Stimulated activated CD8-positive, alpha-beta memory T cell treated with anti-CD3 and anti-CD28 coated beads, Interleukin-7, amount 100 ng/mL, for 24 hours (primary cell): ENCODE data around the gene SARNP.
A peak's percentile ranks its signal among the peaks of the same experiment; 100 is the strongest.
"Not testable (repeated sequence)": the region's sequence is repeated elsewhere in the genome, so short reads cannot be mapped to it uniquely, and the experiment has no call there.

Experiments
- DNase-seq: peaks from one replicate; pipeline ENCODE4 v3.0.0-alpha.2; 2020; ENCODE audit warnings: low read depth

SARNP gene

DNA sequence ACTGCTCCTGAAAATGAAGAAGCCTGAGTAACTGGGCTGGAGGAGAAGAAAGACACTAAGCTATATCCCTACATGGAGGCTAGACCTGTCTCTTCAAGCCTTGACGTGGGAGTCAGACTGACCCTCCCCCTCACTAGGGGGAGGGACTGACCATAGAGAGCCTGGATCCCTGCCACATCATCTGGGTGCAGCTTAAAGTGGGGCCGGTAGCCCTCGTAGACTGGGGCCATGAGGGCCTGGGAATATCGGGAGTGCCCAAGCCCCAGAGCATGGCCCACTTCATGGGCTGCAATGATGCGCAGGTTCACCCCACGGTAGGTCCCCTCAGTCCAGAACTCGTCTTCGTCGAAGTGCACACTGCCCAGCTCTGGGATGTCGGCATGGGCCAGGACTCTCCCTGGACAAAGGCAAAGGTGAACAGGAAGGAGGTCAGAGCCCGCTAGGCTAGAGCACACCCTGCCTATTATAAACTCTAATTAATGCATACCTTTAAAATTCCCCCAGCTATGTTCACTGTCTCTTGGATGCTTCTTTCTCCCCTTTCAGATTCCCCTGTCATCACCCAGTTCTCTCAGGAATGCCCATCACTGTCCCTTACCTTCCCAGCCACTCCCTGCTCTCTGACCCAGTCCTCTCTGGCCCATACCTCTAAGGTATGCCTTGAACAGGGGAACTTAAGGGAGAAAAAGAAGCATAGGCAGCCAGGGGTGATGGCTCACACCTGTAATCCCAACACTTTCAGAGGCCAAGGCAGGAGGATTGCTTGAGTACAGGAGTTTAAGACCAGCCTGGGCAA is 22.0 kb upstream of the SARNP start:
- no peak for DNase-seq

GRCh38 chr12:55838361-55838760 is 20.8 kb upstream of the SARNP start:
- DNase-seq: no peak

DNA sequence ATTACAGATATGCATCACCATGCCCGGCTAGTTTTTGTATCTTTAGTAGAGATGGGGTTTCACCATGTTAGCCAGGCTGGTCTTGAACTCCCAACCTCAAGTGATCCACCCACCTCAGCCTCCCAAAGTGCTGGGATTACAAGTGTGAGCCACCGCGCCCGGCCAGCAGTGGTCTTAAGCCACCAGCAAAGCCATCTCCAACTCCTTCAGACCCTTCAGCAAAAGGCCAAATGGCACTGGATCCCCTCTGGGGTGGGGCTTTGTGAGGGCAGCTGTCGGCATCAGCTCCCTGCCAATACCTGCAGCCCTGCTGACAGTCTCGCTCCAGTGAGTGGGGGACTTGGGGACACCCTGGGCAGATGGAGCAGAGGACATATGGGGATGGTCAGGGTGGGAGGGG is 16.9 kb upstream of the SARNP start:
- not testable (repeated sequence) for DNase-seq

- DNase-seq: no peak
Observed at GRCh38 chr12:55833056-55833455, 15.5 kb upstream of the SARNP start.

GRCh38 chr12:55831447-55831815 is 13.9 kb upstream of the SARNP start:
- no peak for DNase-seq

- DNase-seq: peak; percentile 31
Observed at GRCh38 chr12:55830601-55831446, 13.3 kb upstream of the SARNP start.

GRCh38 chr12:55829967-55830600 is 12.6 kb upstream of the SARNP start:
- DNase-seq: no peak

GRCh38 chr12:55828357-55828756 is 10.8 kb upstream of the SARNP start:
- DNase-seq: no peak

DNA sequence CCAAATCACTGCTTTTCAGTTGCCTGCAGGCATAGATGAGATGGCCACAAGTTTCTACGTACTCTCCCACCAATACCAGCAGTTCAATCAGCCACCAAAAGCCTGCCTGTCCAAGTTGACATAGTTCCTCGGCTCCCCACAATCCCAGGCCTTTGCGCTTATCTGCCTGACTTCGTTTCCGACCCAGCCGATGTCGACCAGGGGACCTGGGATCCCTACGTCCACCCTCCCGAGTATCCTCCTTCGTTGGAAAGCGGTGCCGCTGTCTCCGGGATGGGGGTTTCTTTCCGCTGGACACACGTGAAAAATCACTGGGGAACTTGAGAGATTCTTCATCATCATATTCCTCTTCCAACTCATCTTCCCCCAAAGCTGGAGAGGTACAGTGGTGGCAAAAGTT is 10.3 kb upstream of the SARNP start:
- no peak for DNase-seq

GRCh38 chr12:55824726-55825125 is 7.2 kb upstream of the SARNP start:
- no peak for DNase-seq

GRCh38 chr12:55823419-55823818 is 5.9 kb upstream of the SARNP start:
- no peak for DNase-seq

DNA sequence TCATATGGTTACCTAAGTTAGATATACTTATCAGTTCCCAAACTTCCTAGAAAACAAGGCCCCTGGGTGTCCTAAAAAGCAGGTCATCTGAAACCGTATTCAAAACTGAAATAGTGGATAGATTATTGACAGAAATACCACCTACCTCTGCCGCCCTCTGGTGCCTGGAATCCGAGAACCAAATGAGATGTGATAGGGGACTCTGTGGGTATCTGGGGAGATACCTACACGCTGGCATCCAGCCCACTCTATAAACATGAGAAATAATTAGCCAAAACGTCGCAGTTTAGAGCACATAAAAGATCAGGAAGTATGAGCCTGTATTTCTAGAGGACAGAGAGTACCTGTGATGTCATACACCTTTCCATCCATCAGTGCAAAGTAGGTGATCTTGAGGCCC is 4.7 kb upstream of the SARNP start:
- no peak for DNase-seq

DNA sequence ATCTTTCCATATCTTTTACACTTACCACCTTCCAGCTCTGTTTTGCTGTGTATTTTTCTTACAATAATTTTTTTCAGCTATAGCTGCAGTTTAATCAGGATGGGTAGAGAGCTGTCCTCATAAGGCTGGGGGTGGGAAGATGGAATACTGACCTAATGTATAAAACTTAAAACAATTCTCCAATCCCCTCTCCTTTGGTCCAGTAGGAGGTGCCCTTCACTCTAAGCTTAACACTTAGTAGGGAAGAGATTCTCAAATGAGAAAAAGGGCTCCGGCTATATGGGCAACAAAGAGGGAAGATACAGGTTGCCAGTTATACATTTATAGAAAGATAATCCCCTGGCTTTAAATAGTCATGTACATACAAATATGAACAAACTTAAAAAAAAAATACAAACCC is 3.2 kb upstream of the SARNP start:
- no peak for DNase-seq

- DNase-seq: no peak
Observed at GRCh38 chr12:55818886-55819285, 1.4 kb upstream of the SARNP start.

GRCh38 chr12:55818140-55818728 is 710 bp upstream of the SARNP start:
- DNase-seq: no peak

GRCh38 chr12:55816881-55817344 is 611 bp downstream of the SARNP start:
- no peak for DNase-seq

DNA sequence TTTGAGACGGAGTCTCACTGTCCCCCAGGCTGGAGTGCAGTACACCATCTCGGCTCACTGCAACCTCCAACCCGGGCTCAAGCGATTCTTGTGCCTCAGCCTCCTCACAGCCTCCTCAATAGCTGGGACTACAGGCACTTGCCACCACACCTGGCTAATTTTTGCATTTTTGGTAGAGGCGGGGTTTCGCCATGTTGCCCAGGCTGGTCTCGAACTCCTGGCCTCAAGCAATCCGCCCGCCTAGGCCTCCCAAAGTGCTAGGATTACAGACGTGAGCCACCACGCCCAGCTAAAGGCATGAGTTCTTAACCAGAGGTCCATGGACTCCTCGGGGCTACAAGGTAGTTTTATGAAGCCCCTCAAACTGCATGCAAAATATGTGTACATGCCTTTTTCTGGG is 2.1 kb downstream of the SARNP start:
- DNase-seq: no peak

DNA sequence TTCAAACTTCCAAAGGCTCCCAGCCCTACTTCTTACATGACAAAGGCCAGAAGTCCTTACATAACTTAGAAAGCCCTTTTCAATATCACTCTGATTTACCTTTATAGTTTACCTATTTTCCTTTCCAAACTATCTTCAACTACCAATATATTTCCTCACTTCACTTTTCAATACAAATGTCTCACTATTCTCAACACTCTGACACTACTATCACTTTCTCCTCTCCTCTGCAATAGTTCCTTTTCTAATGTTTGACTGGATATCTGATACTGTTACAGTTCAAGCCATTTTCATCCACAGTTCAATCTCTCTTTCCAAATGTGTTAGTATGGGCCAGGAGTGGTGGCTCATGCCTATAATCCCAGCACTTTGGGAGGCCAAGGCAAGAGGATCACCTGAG is 3.3 kb downstream of the SARNP start:
- DNase-seq: no peak

DNA sequence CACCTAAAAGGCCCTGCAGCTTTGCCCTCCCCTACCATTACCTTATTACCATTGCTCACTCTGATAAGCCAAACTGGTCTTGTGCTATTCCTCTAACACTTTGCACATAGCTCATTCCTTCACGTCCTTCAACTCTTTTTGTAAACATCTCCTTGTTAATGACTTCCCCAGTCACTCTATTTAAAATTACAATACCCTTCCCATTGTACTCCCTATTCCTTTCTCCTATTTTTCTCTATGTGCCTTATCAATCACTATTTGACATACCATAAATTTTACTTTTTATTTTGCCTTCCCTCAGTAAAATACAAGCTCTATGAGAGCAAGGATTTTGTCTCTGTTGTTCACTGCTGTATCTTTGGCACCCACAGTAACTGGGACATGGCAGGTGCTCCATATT is 5.4 kb downstream of the SARNP start:
- no peak for DNase-seq

DNA sequence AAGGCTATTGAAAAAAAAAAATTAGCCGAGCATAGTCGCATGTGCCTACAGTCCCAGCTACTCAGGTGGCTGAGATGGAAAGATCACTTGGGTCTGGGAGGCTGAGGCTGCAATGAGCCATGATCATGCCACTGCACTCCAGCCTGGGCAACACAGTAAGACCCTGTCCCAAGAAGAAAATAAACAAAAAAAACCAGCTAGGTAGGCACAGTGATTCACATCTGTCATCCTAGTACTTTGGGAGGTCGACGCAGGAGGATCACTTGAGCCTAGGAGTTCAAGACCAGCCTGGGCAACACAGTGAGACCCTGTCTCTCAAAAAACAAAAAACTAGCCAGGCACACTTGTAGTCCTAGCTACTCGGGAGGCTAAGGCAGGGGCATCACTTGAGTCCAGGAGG is 8.2 kb downstream of the SARNP start:
- DNase-seq: no peak

DNA sequence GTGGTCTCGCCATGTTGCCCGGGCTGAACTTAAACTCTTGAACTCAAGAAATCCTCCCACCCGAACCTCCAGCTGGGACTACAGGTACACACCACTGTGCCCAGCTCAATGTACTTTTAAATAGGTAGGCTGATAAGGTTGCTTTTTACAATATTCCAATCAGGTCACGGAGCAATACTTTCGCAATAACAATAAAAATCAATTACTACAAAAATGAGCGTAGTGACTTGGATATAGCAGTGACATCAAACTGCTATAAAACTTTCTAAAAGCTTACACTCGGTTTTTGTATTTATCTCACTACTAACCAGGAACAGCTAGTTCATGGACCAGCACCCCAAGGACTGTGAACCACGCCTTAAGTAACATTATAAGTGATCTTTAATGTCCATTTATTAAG is 10.5 kb downstream of the SARNP start:
- DNase-seq: no peak

- DNase-seq: no peak
Observed at GRCh38 chr12:55797550-55797949, 20.0 kb downstream of the SARNP start.

DNA sequence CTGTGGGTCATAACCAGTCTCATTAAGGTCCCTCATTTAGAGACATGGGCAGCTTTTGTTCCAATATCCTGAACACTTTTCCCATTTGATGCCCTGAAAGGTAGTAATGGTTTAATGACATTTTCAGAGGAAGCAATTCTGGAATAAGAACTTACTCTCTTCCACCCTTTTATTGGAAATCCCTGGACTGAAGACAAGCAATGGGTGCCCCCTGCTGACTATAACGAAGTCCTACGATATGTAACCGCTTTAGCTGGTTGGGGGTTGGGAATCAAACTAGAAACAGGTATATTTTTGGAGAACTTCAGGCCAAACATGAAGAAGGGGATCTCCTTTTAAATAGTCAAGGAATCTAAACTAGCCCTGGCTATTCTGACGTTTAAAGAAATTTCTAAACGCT is 20.5 kb downstream of the SARNP start:
- DNase-seq: no peak
